Activated CD4-positive, alpha-beta T cell treated with anti-CD3 and anti-CD28 coated beads, Interleukin-2, amount 10 ng/mL, durations not matched to agents 24 days and 14 days (primary cell): ENCODE results near the gene DHX35. TPM values are rescaled to one million over a fixed set of nuclear protein-coding genes. Genes with fewer than 3 reads are reported as not detected.
"Not testable (repeated sequence)": the region's sequence is repeated elsewhere in the genome, so short reads cannot be mapped to it uniquely, and the experiment has no call there.

Experiments
- DNase-seq: peaks from one replicate; pipeline ENCODE4 v3.0.0; 2022
- H3K27ac Mint-ChIP-seq: one replicate; pipeline ENCODE4 v1.8.0; 2022; ENCODE audit warnings: mild to moderate bottlenecking, mixed read lengths
- H3K27me3 Mint-ChIP-seq: one replicate; pipeline ENCODE4 v1.8.0; 2022; ENCODE audit warnings: mixed read lengths
- H3K36me3 Mint-ChIP-seq: one replicate; pipeline ENCODE4 v1.8.0; 2022; ENCODE audit warnings: low read depth, mild to moderate bottlenecking, mixed read lengths
- H3K4me1 Mint-ChIP-seq: one replicate; pipeline ENCODE4 v1.8.0; 2021; ENCODE audit warnings: mixed read lengths
- H3K4me3 Mint-ChIP-seq: one replicate; pipeline ENCODE4 v1.8.0; 2022; ENCODE audit warnings: mild to moderate bottlenecking, moderate library complexity, mixed read lengths
- H3K9me3 Mint-ChIP-seq: one replicate; pipeline ENCODE4 v1.8.0; 2021; ENCODE audit warnings: mixed read lengths
- intact Hi-C: fragments of 100-400 bp; cut with micrococcal nuclease; formaldehyde crosslinking; loops from one replicate; pipeline ENCODE4 v1.15.1; 2023
- total RNA-seq: library from RNA; stranded (reverse); gene quantifications from 2 replicates; pipeline ENCODE4 v1.2.3, GENCODE V29; 2022

The DHX35 gene
- total RNA-seq, 1 donor from 2014 or later = 18.3 TPM

DNA sequence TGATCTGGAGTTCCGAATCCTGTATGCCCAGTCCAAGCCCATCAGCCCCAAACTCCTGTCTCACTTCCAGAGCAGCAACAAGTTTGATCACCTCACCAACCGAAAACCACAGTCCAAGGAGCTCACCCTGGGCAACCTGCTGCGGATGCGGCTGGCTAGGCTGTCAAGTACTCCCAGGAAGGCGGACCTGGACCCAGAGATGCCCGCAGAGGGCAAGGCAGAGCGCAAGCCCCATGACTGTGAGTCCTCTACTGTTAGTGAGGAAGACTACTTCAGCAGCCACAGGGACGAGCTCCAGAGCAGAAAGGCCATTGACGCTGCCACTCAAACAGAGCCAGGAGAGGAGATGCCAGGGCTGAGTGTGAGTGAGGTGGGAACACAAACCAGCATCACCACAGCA, 10.5 kb upstream of the DHX35 start:
- peaks cover 50% of the 10 kb centered on the region for H3K36me3 Mint-ChIP-seq
- H3K4me1 Mint-ChIP-seq = peaks cover 2% of the 10 kb centered on the region
- no peak for DNase-seq
- H3K27me3 Mint-ChIP-seq = no peaks in the 10 kb centered on the region
- no peaks in the 10 kb centered on the region for H3K9me3 Mint-ChIP-seq
- no peak overlapping the region for H3K4me3 Mint-ChIP-seq
- intact Hi-C loops = no loop called here
- H3K27ac Mint-ChIP-seq = no peak overlapping the region

DNA sequence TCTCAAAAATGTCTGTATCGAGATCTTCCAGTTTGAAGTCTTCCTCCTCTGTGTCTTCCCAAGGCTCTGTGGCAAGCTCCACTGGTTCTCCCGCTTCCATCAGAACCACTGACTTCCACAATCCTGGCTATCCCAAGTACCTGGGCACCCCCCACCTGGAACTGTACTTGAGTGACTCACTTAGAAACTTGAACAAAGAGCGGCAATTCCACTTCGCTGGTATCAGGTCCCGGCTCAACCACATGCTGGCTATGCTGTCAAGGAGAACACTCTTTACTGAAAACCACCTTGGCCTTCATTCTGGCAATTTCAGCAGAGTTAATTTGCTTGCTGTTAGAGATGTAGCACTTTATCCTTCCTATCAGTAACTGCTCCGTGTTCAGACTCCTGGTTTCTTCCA, 10.0 kb upstream of the DHX35 start:
- Mint-ChIP-seq H3K4me1 (peaks cover 2% of the 10 kb centered on the region), H3K9me3 (no peaks in the 10 kb centered on the region), H3K27me3 (no peaks in the 10 kb centered on the region), H3K36me3 (peaks cover 45% of the 10 kb centered on the region), H3K4me3 (no peak overlapping the region), H3K27ac (no peak overlapping the region)
- intact Hi-C loops = no loop called here
- no peak for DNase-seq

DNA sequence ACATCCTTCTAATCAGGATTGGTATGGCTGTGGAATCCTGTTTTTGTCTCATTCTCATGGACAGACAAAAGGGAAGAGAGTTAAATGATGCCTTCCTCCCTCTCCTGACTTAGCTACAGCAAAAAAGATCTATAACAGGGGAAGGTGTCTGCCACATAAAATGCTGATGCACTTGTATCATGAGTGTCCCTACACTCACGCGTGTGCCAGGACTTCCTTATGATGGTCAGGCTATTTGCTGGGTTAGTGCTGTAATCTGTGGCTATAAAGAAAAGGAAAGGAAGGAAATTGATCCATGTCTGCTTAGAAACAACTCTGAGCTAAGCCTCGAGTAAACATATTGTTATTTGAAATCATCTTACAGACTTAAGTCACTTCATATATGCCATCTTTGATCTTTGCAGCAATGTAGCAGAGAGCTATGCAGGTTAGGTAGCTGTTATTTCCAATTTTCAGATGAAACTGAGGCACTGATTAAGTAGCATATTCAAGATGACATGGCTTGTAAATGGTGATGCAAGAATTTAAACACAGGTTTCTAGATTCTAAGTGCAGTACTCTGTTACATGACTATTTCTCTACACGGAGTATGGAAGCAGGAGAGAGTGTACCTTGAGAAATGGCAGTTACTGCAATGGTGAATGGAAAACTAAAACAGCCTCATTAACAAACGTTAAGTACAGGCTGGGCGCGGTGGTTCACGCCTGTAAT, 8.4 kb upstream of the DHX35 start:
- Mint-ChIP-seq H3K27ac (no peak overlapping the region), H3K4me3 (no peak overlapping the region), H3K9me3 (no peaks in the 10 kb centered on the region), H3K27me3 (no peaks in the 10 kb centered on the region), H3K4me1 (peaks cover 2% of the 10 kb centered on the region), H3K36me3 (peaks cover 33% of the 10 kb centered on the region)
- no peak for DNase-seq
- intact Hi-C loops = no loop called here

DNA sequence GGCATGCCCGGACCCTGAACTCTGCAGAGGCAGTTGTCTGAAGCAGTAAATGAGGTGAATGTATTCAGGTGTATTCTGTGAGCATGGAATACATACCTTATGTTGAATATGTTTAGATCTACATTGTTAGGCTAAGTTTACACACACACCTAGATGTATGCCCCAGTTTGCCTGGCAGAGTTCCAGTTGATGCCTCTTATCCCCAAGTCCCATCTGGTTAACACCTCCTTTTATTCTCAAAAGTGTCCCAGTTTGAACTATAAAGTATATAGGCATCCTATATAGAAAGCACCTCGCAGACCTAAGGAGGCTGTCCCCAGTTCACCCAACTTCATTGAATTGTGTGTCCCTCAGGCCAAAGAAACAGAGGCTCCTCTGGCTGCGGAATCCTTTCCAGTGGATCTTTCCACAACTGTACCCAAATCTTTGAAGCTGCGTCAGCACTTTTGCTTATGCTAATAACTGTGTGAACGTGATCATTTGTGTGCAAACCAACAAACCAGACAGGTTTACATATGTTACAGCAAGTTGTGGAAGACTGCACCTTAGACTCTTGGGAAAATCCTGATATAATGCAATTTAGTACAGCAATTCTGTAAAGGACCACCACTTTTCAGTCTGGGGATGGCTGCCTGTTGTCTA, 4.8 kb upstream of the DHX35 start:
- no peak for DNase-seq
- no peak overlapping the region for H3K27ac Mint-ChIP-seq
- H3K9me3 Mint-ChIP-seq = no peaks in the 10 kb centered on the region
- peaks cover 10% of the 10 kb centered on the region for H3K36me3 Mint-ChIP-seq
- H3K4me3 Mint-ChIP-seq = no peak overlapping the region
- intact Hi-C loops = no loop called here
- no peaks in the 10 kb centered on the region for H3K27me3 Mint-ChIP-seq
- peaks cover 11% of the 10 kb centered on the region for H3K4me1 Mint-ChIP-seq

DNA sequence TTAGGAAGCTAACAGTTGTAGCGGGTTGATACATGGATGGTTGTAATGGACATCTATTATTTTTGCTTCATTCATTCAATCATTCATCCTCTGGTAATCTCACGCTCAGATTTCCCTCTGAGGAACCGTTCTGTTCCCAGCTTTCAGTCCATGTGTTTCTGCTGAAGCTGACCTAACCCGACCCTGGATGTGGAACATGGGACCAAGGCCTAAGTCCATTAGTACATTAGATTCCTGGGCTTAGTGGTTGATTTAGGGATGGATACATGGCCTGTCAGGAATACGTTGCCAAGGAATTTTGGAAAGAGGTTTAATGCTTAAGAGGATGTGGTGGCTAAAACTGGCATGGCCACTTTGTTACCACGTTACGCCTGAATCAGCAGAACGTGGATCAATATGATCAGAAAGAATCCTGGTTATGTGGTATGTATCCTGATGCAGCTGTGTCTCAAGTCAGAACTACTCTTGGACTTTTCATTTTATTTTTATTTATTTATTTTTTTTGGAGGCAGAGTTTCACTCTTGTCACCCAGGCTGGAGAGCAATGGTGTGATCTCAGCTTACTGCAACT, 4.1 kb upstream of the DHX35 start:
- peaks cover 15% of the 10 kb centered on the region for H3K4me1 Mint-ChIP-seq
- H3K36me3 Mint-ChIP-seq = peaks cover 10% of the 10 kb centered on the region
- H3K27me3 Mint-ChIP-seq = no peaks in the 10 kb centered on the region
- intact Hi-C loops = no loop called here
- no peaks in the 10 kb centered on the region for H3K9me3 Mint-ChIP-seq
- H3K27ac Mint-ChIP-seq = no peak overlapping the region
- no peak for DNase-seq
- H3K4me3 Mint-ChIP-seq = no peak overlapping the region

DNA sequence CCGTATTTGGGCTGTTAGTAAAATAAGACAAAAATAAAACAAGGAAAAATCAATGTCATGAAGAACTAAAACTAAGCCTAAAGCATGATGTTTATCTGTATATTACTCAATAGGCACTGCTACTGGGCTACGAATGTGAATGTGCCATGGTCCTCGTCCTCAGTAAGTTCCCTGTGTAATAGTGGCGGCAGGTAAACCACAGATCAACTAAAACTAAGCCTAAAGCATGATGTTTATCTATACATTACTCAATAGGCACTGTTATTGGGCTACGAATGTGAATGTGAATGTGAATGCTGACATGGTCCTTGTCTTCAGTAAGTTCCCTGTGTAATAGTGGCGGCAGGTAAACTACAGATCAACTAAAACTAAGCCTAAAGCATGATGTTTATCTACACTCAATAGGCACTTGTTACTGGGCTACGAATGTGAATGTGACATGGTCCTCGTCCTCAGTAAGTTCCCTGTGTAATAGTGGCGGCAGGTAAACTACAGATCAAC, 1.9 kb upstream of the DHX35 start:
- DNase-seq, H3K9me3 Mint-ChIP-seq, intact Hi-C loops, H3K27me3 Mint-ChIP-seq, H3K27ac Mint-ChIP-seq, H3K4me3 Mint-ChIP-seq: not testable (repeated sequence)
- Mint-ChIP-seq H3K4me1 (peaks cover 21% of the 10 kb centered on the region), H3K36me3 (peaks cover 13% of the 10 kb centered on the region)

DNA sequence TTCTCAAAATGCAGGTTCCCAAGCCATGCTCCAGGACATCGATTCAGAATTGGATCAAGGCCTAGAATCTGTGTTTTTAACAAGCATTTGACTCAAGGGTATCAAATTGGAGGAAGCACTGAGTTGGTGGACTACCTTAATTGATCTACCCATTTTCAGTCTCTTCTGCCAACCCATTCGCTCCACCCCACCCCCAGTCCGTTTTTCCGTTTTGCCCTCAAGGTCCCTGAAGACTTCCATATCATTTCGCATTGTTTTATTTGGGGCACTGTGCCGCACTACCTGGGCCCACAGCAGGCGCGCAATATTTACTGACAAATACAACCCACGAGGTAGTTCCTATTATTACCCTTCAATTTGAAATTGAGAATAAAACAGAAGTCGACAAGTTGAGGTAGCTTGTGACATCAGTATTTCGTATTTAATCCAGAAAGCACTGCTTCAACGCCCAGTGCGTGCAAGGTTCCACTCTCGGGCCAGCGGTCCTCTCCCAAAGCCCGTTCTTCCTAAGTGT, 557 bp upstream of the DHX35 start:
- H3K4me1 Mint-ChIP-seq = peaks cover 23% of the 10 kb centered on the region
- DNase-seq = no peak
- H3K27me3 Mint-ChIP-seq = no peaks in the 10 kb centered on the region
- H3K9me3 Mint-ChIP-seq = no peaks in the 10 kb centered on the region
- peaks cover 17% of the 10 kb centered on the region for H3K36me3 Mint-ChIP-seq
- H3K27ac Mint-ChIP-seq = peak overlapping the region; percentile 99
- intact Hi-C loops = loop anchor here (1.0 kb wide), 6 partner anchors 35 to 213 kb away; partner anchors contain the start of genes ACTR5 and FAM83D
- H3K4me3 Mint-ChIP-seq = peak overlapping the region; percentile 98

DNA sequence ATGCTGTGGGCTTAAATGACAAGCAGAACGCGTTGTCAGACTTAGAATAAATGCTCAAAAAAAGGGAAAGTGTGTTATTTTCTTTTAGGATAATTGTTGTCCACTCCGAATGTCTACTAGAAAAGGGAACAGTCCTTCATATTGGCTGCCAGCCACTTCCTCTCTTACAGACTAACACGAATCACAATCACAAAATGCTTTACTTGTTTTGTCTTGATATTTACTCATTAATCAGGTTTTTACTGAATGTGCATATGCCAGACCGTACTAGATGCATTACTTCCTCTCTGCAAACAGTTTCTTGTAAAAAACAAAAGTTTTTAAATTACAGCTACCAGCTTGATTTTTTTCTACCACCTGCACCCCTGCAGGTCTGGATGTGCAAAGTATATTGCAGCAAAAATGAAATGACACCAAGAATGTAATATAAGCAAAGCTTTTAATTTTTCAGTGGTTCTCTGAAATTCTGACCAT, 821 bp downstream of the DHX35 start:
- H3K4me3 Mint-ChIP-seq = peak overlapping the region; percentile 98
- intact Hi-C loops = loop anchor here (1.0 kb wide), 6 partner anchors 34 to 215 kb away; partner anchors contain the start of genes ACTR5 and FAM83D
- H3K4me1 Mint-ChIP-seq = peaks cover 23% of the 10 kb centered on the region
- no peaks in the 10 kb centered on the region for H3K27me3 Mint-ChIP-seq
- H3K9me3 Mint-ChIP-seq = no peaks in the 10 kb centered on the region
- H3K27ac Mint-ChIP-seq = peak overlapping the region; percentile 98
- H3K36me3 Mint-ChIP-seq = peaks cover 18% of the 10 kb centered on the region
- DNase-seq = no peak

DNA sequence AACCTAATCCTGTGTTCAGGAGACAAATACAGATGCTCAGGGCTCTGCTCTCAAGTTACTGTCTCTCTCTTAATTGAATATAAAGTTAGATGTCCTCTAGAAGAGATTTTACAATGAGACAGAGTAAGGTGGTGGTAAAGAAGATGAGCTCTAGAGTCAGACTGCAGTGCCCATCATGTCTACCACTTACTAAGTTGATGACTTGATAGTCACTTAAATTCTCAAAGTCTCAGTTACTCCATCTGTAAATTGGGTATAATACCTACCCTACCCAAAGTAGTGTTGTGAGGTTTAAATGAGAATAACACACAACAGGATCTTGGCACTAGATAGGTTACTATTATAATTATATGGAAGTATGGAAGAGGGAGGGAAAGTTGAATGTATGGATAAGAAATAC, 1.6 kb downstream of the DHX35 start:
- intact Hi-C loops = no loop called here
- Mint-ChIP-seq H3K4me3 (no peak overlapping the region), H3K4me1 (peaks cover 23% of the 10 kb centered on the region)

DNA sequence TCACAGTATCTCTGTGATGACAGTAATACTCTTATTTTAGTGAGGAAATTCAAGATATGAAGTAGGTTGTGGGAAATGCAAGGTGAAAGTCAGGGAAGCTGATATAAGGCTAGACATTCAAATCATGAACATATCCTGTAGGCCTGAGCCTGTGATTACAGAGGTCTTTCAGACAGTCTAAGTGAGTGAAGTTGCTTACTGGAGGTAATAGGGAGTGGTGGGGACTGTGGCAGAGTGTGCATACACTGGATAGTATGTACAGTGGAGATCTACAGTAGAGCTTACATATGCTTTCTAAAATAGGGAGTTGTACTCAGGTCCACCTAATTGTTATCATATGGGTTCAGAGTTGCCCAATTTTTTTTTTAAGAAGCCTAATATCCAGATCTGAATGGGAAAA, 3.1 kb downstream of the DHX35 start:
- intact Hi-C loops = no loop called here
- H3K4me1 Mint-ChIP-seq = peaks cover 23% of the 10 kb centered on the region
- no peak overlapping the region for H3K4me3 Mint-ChIP-seq
- H3K36me3 Mint-ChIP-seq = peaks cover 25% of the 10 kb centered on the region
- no peak overlapping the region for H3K27ac Mint-ChIP-seq
- no peaks in the 10 kb centered on the region for H3K9me3 Mint-ChIP-seq
- no peak for DNase-seq
- H3K27me3 Mint-ChIP-seq = no peaks in the 10 kb centered on the region

More for the DNA sequence above, 1.6 kb downstream of the DHX35 start:
- Mint-ChIP-seq H3K9me3 (no peaks in the 10 kb centered on the region), H3K27me3 (no peaks in the 10 kb centered on the region), H3K36me3 (peaks cover 20% of the 10 kb centered on the region), H3K27ac (no peak overlapping the region)
- no peak for DNase-seq

DNA sequence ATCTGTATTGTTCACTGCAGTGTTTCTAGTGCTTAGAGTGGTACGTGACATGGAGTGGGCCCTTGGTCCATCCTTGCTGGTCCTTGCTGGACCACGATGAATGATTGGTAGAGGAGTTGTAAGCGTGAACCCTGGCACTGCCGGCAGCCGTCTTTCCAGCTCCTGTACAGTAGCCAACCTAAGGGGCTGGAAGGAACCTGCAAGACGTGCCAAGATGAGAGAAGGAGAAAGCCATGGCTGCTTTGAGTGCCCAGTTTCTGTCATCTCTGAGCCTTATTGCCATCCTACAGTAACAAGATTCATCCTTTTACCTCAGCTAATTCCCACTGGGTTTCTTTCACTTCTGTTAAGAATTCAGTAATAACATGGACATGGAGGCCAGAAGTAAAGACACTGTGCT, 5.9 kb downstream of the DHX35 start:
- intact Hi-C loops = no loop called here

DNA sequence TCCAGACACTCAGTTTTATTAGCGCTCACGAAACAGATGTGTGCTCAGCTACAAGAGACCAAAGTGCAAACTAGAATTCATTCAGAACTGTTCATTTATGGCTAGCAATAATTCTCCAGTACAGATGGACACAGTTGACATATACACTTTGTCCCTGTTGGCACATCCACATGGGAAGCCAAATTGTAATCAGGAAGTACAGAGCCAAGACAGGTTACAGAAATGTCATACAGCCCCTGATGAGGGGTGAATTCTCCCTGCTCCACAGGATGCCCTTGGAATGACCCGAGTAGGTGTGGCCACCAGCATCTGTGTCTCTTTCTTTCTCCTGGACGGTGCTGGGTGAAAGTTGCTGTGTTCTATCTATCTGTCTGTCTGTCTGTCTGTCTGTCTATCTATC, 7.6 kb downstream of the DHX35 start:
- no peaks in the 10 kb centered on the region for H3K27me3 Mint-ChIP-seq
- H3K36me3 Mint-ChIP-seq = peaks cover 39% of the 10 kb centered on the region
- H3K9me3 Mint-ChIP-seq = no peaks in the 10 kb centered on the region
- intact Hi-C loops = no loop called here
- no peak overlapping the region for H3K27ac Mint-ChIP-seq
- DNase-seq = no peak
- H3K4me1 Mint-ChIP-seq = peaks cover 9% of the 10 kb centered on the region
- no peak overlapping the region for H3K4me3 Mint-ChIP-seq

More for the DNA sequence above, 5.9 kb downstream of the DHX35 start:
- H3K4me1 Mint-ChIP-seq = peaks cover 8% of the 10 kb centered on the region
- no peak overlapping the region for H3K4me3 Mint-ChIP-seq
- H3K36me3 Mint-ChIP-seq = peaks cover 36% of the 10 kb centered on the region
- no peaks in the 10 kb centered on the region for H3K9me3 Mint-ChIP-seq
- no peaks in the 10 kb centered on the region for H3K27me3 Mint-ChIP-seq
- H3K27ac Mint-ChIP-seq = no peak overlapping the region
- DNase-seq = no peak

DNA sequence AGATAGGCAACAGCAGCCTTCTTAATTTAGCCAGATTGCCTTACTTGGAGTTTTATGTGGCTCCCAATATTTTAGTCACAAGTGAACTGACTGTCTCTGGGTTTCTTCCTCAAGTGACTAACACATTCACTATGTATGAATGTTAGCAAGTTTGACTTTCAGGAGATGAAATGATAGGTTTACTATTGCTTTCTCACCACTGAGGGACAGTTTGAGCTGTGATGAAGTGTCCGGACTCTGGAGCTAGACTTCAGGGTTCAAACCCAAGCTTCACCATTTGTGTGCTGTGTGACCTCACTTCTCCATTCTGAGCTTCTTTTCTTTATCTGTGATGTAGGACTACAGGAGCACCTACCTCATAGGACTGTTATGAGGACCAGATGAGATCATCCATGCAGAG, 8.2 kb downstream of the DHX35 start:
- DNase-seq = no peak
- Mint-ChIP-seq H3K27ac (no peak overlapping the region), H3K9me3 (no peaks in the 10 kb centered on the region), H3K4me3 (no peak overlapping the region), H3K4me1 (peaks cover 9% of the 10 kb centered on the region), H3K36me3 (peaks cover 37% of the 10 kb centered on the region), H3K27me3 (no peaks in the 10 kb centered on the region)
- intact Hi-C loops = no loop called here

DNA sequence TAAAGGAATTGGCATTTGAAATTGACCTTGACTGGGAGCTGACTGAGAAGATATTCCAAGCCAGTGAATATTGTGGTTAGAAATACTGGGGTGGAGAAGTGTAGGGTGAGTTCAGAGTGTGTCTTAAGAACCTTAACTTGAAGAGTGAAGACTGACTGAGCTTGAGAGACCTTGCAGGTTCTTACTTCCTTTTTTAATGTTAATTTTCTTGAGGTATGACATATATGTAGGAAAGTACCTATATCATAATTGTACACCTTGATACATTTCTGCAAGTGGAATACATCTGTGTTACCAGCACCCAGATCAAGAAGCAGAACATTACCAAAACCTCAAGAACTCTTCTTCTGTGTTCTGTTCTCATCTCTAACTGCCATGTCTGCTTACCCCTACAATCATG, 11.0 kb downstream of the DHX35 start:
- H3K36me3 Mint-ChIP-seq = peaks cover 31% of the 10 kb centered on the region
- H3K27ac Mint-ChIP-seq = no peak overlapping the region
- no peak overlapping the region for H3K4me3 Mint-ChIP-seq
- H3K9me3 Mint-ChIP-seq = no peaks in the 10 kb centered on the region
- intact Hi-C loops = no loop called here
- H3K27me3 Mint-ChIP-seq = no peaks in the 10 kb centered on the region
- DNase-seq = peak; percentile 23
- H3K4me1 Mint-ChIP-seq = peaks cover 7% of the 10 kb centered on the region
